H1 (cell line): ENCODE data around the gene PSMC1. TPM values are rescaled to one million over a fixed set of nuclear protein-coding genes. Genes with fewer than 3 reads are reported as not detected.

Experiments
- JUN ChIP-seq: IDR thresholded peaks from 2 replicates; pipeline ENCODE4 v1.6.1; 2011; ENCODE audit warnings: low read depth, mild to moderate bottlenecking, improper control_type of control experiment, low read length
- MAFK ChIP-seq: IDR thresholded peaks from 2 replicates; pipeline ENCODE4 v1.6.1; 2012; ENCODE audit warnings: low read depth, mild to moderate bottlenecking, improper control_type of control experiment, low read length
- polyA plus RNA-seq, 7 experiments: library from polyadenylated mRNA; depleted of rRNA in 3 of 7; stranded (reverse) in 5 of 7; unstranded in 2 of 7; fragments of >200 nt in 5 of 7; fragments of 200-250 nt in 2 of 7; gene quantifications; 1 replicate in 5 of 7; 2 replicates in 1 of 7; 4 replicates in 1 of 7; pipeline versions ENCODE4 v1.2.1 to v1.2.3, GENCODE V29; 2011 to 2013; ENCODE audit warnings: missing spikeins in 2 of 7, mixed read lengths in 2 of 7
- total RNA-seq: library from RNA; stranded (reverse); fragmentation: NEBNext Ultra II Directional; extraction: Animal tissue kit (Norgen Biotek cat#: 25700); gene quantifications from 2 replicates; pipeline ENCODE4 v1.2.1, GENCODE V29; 2021
- TF ChIP-seq, protein P1 (sequence below): fragments of 300-600 bp; sonication (generic); IDR thresholded peaks from 2 replicates; pipeline ENCODE4 v1.7.1; 2012; ENCODE audit warnings: low read length, moderate library complexity, mild to moderate bottlenecking, inconsistent platforms; ENCODE audit not compliant: insufficient replicate concordance
- TF ChIP-seq, protein P2 (sequence below): IDR thresholded peaks from 2 replicates; pipeline ENCODE4 v1.6.1; 2012; ENCODE audit warnings: low read length, inconsistent platforms

Gene PSMC1
- total and polyA plus RNA-seq, 2 of the 8 experiments (the other 6 are each of a cell fraction or from before 2014, with no cell fraction given) = 46.2 to 99.6 TPM

- TF ChIP-seq, protein P1, sequence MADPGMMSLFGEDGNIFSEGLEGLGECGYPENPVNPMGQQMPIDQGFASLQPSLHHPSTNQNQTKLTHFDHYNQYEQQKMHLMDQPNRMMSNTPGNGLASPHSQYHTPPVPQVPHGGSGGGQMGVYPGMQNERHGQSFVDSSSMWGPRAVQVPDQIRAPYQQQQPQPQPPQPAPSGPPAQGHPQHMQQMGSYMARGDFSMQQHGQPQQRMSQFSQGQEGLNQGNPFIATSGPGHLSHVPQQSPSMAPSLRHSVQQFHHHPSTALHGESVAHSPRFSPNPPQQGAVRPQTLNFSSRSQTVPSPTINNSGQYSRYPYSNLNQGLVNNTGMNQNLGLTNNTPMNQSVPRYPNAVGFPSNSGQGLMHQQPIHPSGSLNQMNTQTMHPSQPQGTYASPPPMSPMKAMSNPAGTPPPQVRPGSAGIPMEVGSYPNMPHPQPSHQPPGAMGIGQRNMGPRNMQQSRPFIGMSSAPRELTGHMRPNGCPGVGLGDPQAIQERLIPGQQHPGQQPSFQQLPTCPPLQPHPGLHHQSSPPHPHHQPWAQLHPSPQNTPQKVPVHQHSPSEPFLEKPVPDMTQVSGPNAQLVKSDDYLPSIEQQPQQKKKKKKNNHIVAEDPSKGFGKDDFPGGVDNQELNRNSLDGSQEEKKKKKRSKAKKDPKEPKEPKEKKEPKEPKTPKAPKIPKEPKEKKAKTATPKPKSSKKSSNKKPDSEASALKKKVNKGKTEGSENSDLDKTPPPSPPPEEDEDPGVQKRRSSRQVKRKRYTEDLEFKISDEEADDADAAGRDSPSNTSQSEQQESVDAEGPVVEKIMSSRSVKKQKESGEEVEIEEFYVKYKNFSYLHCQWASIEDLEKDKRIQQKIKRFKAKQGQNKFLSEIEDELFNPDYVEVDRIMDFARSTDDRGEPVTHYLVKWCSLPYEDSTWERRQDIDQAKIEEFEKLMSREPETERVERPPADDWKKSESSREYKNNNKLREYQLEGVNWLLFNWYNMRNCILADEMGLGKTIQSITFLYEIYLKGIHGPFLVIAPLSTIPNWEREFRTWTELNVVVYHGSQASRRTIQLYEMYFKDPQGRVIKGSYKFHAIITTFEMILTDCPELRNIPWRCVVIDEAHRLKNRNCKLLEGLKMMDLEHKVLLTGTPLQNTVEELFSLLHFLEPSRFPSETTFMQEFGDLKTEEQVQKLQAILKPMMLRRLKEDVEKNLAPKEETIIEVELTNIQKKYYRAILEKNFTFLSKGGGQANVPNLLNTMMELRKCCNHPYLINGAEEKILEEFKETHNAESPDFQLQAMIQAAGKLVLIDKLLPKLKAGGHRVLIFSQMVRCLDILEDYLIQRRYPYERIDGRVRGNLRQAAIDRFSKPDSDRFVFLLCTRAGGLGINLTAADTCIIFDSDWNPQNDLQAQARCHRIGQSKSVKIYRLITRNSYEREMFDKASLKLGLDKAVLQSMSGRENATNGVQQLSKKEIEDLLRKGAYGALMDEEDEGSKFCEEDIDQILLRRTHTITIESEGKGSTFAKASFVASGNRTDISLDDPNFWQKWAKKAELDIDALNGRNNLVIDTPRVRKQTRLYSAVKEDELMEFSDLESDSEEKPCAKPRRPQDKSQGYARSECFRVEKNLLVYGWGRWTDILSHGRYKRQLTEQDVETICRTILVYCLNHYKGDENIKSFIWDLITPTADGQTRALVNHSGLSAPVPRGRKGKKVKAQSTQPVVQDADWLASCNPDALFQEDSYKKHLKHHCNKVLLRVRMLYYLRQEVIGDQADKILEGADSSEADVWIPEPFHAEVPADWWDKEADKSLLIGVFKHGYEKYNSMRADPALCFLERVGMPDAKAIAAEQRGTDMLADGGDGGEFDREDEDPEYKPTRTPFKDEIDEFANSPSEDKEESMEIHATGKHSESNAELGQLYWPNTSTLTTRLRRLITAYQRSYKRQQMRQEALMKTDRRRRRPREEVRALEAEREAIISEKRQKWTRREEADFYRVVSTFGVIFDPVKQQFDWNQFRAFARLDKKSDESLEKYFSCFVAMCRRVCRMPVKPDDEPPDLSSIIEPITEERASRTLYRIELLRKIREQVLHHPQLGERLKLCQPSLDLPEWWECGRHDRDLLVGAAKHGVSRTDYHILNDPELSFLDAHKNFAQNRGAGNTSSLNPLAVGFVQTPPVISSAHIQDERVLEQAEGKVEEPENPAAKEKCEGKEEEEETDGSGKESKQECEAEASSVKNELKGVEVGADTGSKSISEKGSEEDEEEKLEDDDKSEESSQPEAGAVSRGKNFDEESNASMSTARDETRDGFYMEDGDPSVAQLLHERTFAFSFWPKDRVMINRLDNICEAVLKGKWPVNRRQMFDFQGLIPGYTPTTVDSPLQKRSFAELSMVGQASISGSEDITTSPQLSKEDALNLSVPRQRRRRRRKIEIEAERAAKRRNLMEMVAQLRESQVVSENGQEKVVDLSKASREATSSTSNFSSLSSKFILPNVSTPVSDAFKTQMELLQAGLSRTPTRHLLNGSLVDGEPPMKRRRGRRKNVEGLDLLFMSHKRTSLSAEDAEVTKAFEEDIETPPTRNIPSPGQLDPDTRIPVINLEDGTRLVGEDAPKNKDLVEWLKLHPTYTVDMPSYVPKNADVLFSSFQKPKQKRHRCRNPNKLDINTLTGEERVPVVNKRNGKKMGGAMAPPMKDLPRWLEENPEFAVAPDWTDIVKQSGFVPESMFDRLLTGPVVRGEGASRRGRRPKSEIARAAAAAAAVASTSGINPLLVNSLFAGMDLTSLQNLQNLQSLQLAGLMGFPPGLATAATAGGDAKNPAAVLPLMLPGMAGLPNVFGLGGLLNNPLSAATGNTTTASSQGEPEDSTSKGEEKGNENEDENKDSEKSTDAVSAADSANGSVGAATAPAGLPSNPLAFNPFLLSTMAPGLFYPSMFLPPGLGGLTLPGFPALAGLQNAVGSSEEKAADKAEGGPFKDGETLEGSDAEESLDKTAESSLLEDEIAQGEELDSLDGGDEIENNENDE = no peak
- TF ChIP-seq MAFK = no peak
- no peak for TF ChIP-seq JUN
- TF ChIP-seq, protein P2, sequence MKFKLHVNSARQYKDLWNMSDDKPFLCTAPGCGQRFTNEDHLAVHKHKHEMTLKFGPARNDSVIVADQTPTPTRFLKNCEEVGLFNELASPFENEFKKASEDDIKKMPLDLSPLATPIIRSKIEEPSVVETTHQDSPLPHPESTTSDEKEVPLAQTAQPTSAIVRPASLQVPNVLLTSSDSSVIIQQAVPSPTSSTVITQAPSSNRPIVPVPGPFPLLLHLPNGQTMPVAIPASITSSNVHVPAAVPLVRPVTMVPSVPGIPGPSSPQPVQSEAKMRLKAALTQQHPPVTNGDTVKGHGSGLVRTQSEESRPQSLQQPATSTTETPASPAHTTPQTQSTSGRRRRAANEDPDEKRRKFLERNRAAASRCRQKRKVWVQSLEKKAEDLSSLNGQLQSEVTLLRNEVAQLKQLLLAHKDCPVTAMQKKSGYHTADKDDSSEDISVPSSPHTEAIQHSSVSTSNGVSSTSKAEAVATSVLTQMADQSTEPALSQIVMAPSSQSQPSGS = no peak
These were observed 13.9 kb upstream of the PSMC1 start (continued) for GRCh38 chr14:90242444-90242843.
